Measurements from ENCODE around the gene TRIM41.

DNA sequence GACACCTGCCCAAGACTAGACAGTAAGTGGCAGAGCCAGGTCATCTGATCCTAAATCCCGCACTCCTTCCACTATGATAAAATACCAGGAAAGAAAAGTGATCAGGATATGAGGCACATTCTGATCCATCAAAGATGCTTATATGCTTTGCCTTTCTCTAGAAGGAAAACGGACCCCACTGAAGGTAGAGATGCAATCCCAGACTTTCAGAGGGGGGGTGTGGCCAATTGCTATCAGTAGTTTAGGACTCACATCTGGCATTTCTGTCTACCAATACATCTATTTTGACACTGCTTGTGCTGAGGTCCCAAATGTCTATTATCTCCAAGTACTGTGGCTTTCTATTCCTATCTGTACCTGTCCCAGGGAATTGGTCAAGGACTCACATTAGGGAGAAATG, 36.2 kb downstream of the TRIM41 start:
- TF ChIP-seq YY1 (IDR thresholded peaks at IDR 0.05; ENCODE audit: insufficient read depth, insufficient read length) (no peak), SUZ12 (IDR thresholded peaks at IDR 0.05; ENCODE audit: extremely low read depth, insufficient read depth, insufficient read length) (no peak)
